ENCODE results near the gene PSAT1. TPM values are rescaled to one million over a fixed set of nuclear protein-coding genes. Genes with fewer than 3 reads are reported as not detected.
A peak's percentile ranks its signal among the peaks of the same experiment; 100 is the strongest.

PSAT1 gene
- polyA plus RNA-seq, 3 donors: 0.05 to 4.7 (median 0.11) TPM

- H3K4me2 ChIP-seq (replicated peaks; ENCODE audit: extremely low read depth, low read length, poor library complexity, severe bottlenecking): no peak overlapping the region
- TF ChIP-seq CTCF (IDR thresholded peaks at IDR 0.05): no peak
- 97% methylated on average over 5 of the region's 5 CpGs for WGBS (ENCODE audit: insufficient coverage)
- H3K36me3 ChIP-seq (replicated peaks in 1 of 2; ENCODE audit: control insufficient read depth in 1 of 2, insufficient read depth in 2 of 2, low read length in 2 of 2): no peaks in the 10 kb centered on the region
- no peak overlapping the region for H3K4me3 ChIP-seq (replicated peaks in 1 of 3; ENCODE audit: low read depth in 2 of 3, low read length in 3 of 3)
- Mint-ChIP-seq H3K9me3 (peaks cover 0 to 3% (median 0%) of the 10 kb centered on the region in 7 donors), H3K4me1 (peaks cover 15% of the 10 kb centered on the region), H3K36me3 (peaks cover 10 to 15% of the 10 kb centered on the region in 2 donors), H3K27ac (no peak overlapping the region), H3K4me3 (no peak overlapping the region), H3K27me3 (ENCODE audit: low read depth in 3 of 3) (no peaks in the 10 kb centered on the region)
- H4K20me1 ChIP-seq (ENCODE audit: insufficient read depth, low read length): no peaks in the 10 kb centered on the region
- no peak overlapping the region for H3K27ac ChIP-seq (ENCODE audit: low read depth in 1 of 2, low read length in 2 of 2)
- DNase-seq: no peak
- peaks cover 0 to 5% of the 10 kb centered on the region in 2 donors for H3K4me1 ChIP-seq (ENCODE audit: control insufficient read depth in 1 of 2, insufficient read depth in 2 of 2, low read length in 2 of 2)
- no peak overlapping the region for H2AFZ ChIP-seq (ENCODE audit: insufficient read depth, low read depth, low read length, poor library complexity, severe bottlenecking)
- H3K27me3 ChIP-seq (ENCODE audit: control insufficient read depth in 2 of 2, insufficient read depth in 2 of 2, low read length in 2 of 2): no peaks in the 10 kb centered on the region
- no peaks in the 10 kb centered on the region for H3K79me2 ChIP-seq (ENCODE audit: insufficient read depth, low read length)
- intact Hi-C loops (cut with micrococcal nuclease): no loop called here
- no peaks in the 10 kb centered on the region for H3K9me3 ChIP-seq (replicated peaks in 1 of 2; ENCODE audit: control insufficient read depth in 1 of 2, insufficient read depth in 1 of 2, low read length in 2 of 2)
- H3K9ac ChIP-seq (ENCODE audit: insufficient read depth, low read length, poor library complexity, severe bottlenecking): no peak overlapping the region
Observed at GRCh38 chr9:78311075-78311474, 14.2 kb downstream of the PSAT1 start.

- H3K36me3 Mint-ChIP-seq: peaks cover 11 to 13% of the 10 kb centered on the region in 2 donors
- H3K27ac Mint-ChIP-seq: peak overlapping the region in 1 of 7 donors; percentile 2
- no peaks in the 10 kb centered on the region for H3K9me3 ChIP-seq (replicated peaks in 1 of 2; ENCODE audit: control insufficient read depth in 1 of 2, insufficient read depth in 1 of 2, low read length in 2 of 2)
- no peak for DNase-seq
- no peak overlapping the region for H3K27ac ChIP-seq (ENCODE audit: low read depth in 1 of 2, low read length in 2 of 2)
- no peak overlapping the region for H3K4me3 ChIP-seq (replicated peaks in 1 of 3; ENCODE audit: low read depth in 2 of 3, low read length in 3 of 3)
- H3K4me2 ChIP-seq (replicated peaks; ENCODE audit: extremely low read depth, low read length, poor library complexity, severe bottlenecking): no peak overlapping the region
- intact Hi-C loops (cut with micrococcal nuclease): no loop called here
- no peak overlapping the region for H3K4me3 Mint-ChIP-seq
- H3K36me3 ChIP-seq (replicated peaks in 1 of 2; ENCODE audit: control insufficient read depth in 1 of 2, insufficient read depth in 2 of 2, low read length in 2 of 2): no peaks in the 10 kb centered on the region
- peaks cover 0 to under 1% (median 0%) of the 10 kb centered on the region in 3 donors for H3K27me3 Mint-ChIP-seq (ENCODE audit: low read depth in 3 of 3)
- no peaks in the 10 kb centered on the region for H3K79me2 ChIP-seq (ENCODE audit: insufficient read depth, low read length)
- 87% methylated on average over 3 of the region's 9 CpGs for WGBS (ENCODE audit: insufficient coverage)
- no peaks in the 10 kb centered on the region for H4K20me1 ChIP-seq (ENCODE audit: insufficient read depth, low read length)
- H2AFZ ChIP-seq (ENCODE audit: insufficient read depth, low read depth, low read length, poor library complexity, severe bottlenecking): no peak overlapping the region
- TF ChIP-seq CTCF (IDR thresholded peaks at IDR 0.05): no peak
- H3K27me3 ChIP-seq (ENCODE audit: control insufficient read depth in 2 of 2, insufficient read depth in 2 of 2, low read length in 2 of 2): no peaks in the 10 kb centered on the region
- peaks cover 15% of the 10 kb centered on the region for H3K4me1 Mint-ChIP-seq
- no peak overlapping the region for H3K9ac ChIP-seq (ENCODE audit: insufficient read depth, low read length, poor library complexity, severe bottlenecking)
- no peaks in the 10 kb centered on the region for H3K9me3 Mint-ChIP-seq
- peaks cover 0 to 5% of the 10 kb centered on the region in 2 donors for H3K4me1 ChIP-seq (ENCODE audit: control insufficient read depth in 1 of 2, insufficient read depth in 2 of 2, low read length in 2 of 2)
Observed at GRCh38 chr9:78311886-78312524, 15.1 kb downstream of the PSAT1 start.

Data from CD14-positive monocyte (primary cell).